Fibroblast of peridontal ligament (primary cell): ENCODE data around the gene BLACAT1.
"Not testable (repeated sequence)": the region's sequence is repeated elsewhere in the genome, so short reads cannot be mapped to it uniquely, and the experiment has no call there.

Experiments
- DNase-seq: peaks from one replicate; pipeline ENCODE4 v3.0.0-alpha.2; 2010; ENCODE audit errors: extremely low read depth

Gene BLACAT1

GRCh38 chr1:205484985-205485967, 29.4 kb upstream of the BLACAT1 start:
- DNase-seq: peak; percentile 57

- DNase-seq: no peak
These were observed 27.5 kb upstream of the BLACAT1 start for GRCh38 chr1:205483372-205483771.

- not testable (repeated sequence) for DNase-seq
These were observed 26.7 kb upstream of the BLACAT1 start for GRCh38 chr1:205482587-205482986.

GRCh38 chr1:205481629-205482151, 25.8 kb upstream of the BLACAT1 start:
- DNase-seq: no peak

- no peak for DNase-seq
These were observed 25.4 kb upstream of the BLACAT1 start for GRCh38 chr1:205481218-205481617.

GRCh38 chr1:205480349-205480985, 24.6 kb upstream of the BLACAT1 start:
- no peak for DNase-seq

- DNase-seq: not testable (repeated sequence)
These were observed 23.1 kb upstream of the BLACAT1 start for GRCh38 chr1:205478985-205479384.

GRCh38 chr1:205477759-205478247, 22.0 kb upstream of the BLACAT1 start:
- peak; percentile 68 for DNase-seq

- no peak for DNase-seq
These were observed 21.4 kb upstream of the BLACAT1 start for GRCh38 chr1:205477121-205477758.

- DNase-seq: no peak
These were observed 20.8 kb upstream of the BLACAT1 start for GRCh38 chr1:205476648-205477047.

GRCh38 chr1:205475855-205476254, 20.0 kb upstream of the BLACAT1 start:
- no peak for DNase-seq

GRCh38 chr1:205474571-205474970, 18.7 kb upstream of the BLACAT1 start:
- DNase-seq: no peak

- DNase-seq: no peak
These were observed 18.1 kb upstream of the BLACAT1 start for GRCh38 chr1:205473966-205474365.

- no peak for DNase-seq
These were observed 17.6 kb upstream of the BLACAT1 start for GRCh38 chr1:205473475-205473874.

- no peak for DNase-seq
These were observed 17.0 kb upstream of the BLACAT1 start for GRCh38 chr1:205472737-205473441.

- no peak for DNase-seq
These were observed 14.3 kb upstream of the BLACAT1 start for GRCh38 chr1:205470131-205470530.

GRCh38 chr1:205466595-205467220, 10.9 kb upstream of the BLACAT1 start:
- DNase-seq: no peak

- no peak for DNase-seq
These were observed 9.5 kb upstream of the BLACAT1 start for GRCh38 chr1:205465392-205465791.

- peak; percentile 52 for DNase-seq
These were observed 3.1 kb upstream of the BLACAT1 start for GRCh38 chr1:205458777-205459566.
